Karpas-422 (cell line): Measurements from ENCODE around the gene TRIM72. TPM values are rescaled to one million over a fixed set of nuclear protein-coding genes. Genes with fewer than 3 reads are reported as not detected.
"Not testable (repeated sequence)": the region's sequence is repeated elsewhere in the genome, so short reads cannot be mapped to it uniquely, and the experiment has no call there.

Experiments used
- DNase-seq: peaks from one replicate; pipeline ENCODE4 v3.0.0-alpha.2; 2015
- H2AFZ ChIP-seq: fragments of 200-600 bp; sonication (generic); 2 replicates; pipeline ENCODE4 v1.6.1; 2014; ENCODE audit warnings: antibody characterized with exemption, low read length, mixed read lengths
- H3K27ac ChIP-seq: fragments of 200-600 bp; sonication (generic); 2 replicates; pipeline ENCODE4 v1.5.1; 2014; ENCODE audit warnings: mild to moderate bottlenecking, low read length, moderate library complexity
- H3K27me3 ChIP-seq: fragments of 200-600 bp; sonication (generic); 2 replicates; pipeline ENCODE4 v1.6.1; 2014; ENCODE audit warnings: low read length, mixed read lengths
- H3K36me3 ChIP-seq: fragments of 200-600 bp; sonication (generic); 2 replicates; pipeline ENCODE4 v1.6.1; 2014; ENCODE audit warnings: low read length, mixed read lengths; ENCODE audit not compliant: insufficient read depth
- H3K4me1 ChIP-seq: fragments of 200-600 bp; sonication (generic); 2 replicates; pipeline ENCODE4 v1.6.1; 2014; ENCODE audit warnings: mild to moderate bottlenecking, low read length, mixed read lengths
- H3K4me2 ChIP-seq: fragments of 200-600 bp; sonication (generic); 2 replicates; pipeline ENCODE4 v1.6.1; 2014; ENCODE audit warnings: low read length, low read depth, mild to moderate bottlenecking; ENCODE audit not compliant: poor library complexity, severe bottlenecking
- H3K4me3 ChIP-seq: fragments of 200-600 bp; sonication (generic); 2 replicates; pipeline ENCODE4 v1.5.1; 2014; ENCODE audit warnings: mild to moderate bottlenecking, antibody characterized with exemption, low read length, mixed read lengths
- H3K79me2 ChIP-seq: fragments of 200-600 bp; sonication (generic); 2 replicates; pipeline ENCODE4 v1.6.1; 2014; ENCODE audit warnings: mild to moderate bottlenecking, low read length, mixed read lengths
- H3K9ac ChIP-seq: fragments of 200-600 bp; sonication (generic); 2 replicates; pipeline ENCODE4 v1.6.0; 2014; ENCODE audit warnings: low read length
- H3K9me2 ChIP-seq: fragments of 200-600 bp; sonication (generic), shearing (Covaris generic); replicated peaks from 2 replicates; pipeline ENCODE4 v1.6.0; 2014; ENCODE audit warnings: mild to moderate bottlenecking, low read length, moderate library complexity; ENCODE audit not compliant: insufficient read depth
- H3K9me3 ChIP-seq: fragments of 300-700, 200-600 bp; sonication (generic); 2 replicates; pipeline ENCODE4 v1.6.1; 2014; ENCODE audit warnings: low read length, mixed read lengths
- H4K20me1 ChIP-seq: fragments of 200-600 bp; sonication (generic); 2 replicates; pipeline ENCODE4 v1.6.1; 2014; ENCODE audit warnings: mild to moderate bottlenecking, antibody characterized with exemption, low read length, low read depth; ENCODE audit not compliant: insufficient read depth
- small RNA-seq: library from RNA; depleted of rRNA; stranded (forward); fragments of <200 nt; gene quantifications from one replicate; pipeline ENCODE3, GENCODE V24; 2014
- total RNA-seq: library from RNA; depleted of rRNA; stranded (reverse); fragments of >200 nt; shearing (Covaris generic); gene quantifications from 2 replicates; pipeline ENCODE4 v1.2.3, GENCODE V29; 2014; ENCODE audit warnings: low replicate concordance; rRNA removed

Gene TRIM72
- total RNA-seq, 1 experiment from 2014 or later = not detected

DNA sequence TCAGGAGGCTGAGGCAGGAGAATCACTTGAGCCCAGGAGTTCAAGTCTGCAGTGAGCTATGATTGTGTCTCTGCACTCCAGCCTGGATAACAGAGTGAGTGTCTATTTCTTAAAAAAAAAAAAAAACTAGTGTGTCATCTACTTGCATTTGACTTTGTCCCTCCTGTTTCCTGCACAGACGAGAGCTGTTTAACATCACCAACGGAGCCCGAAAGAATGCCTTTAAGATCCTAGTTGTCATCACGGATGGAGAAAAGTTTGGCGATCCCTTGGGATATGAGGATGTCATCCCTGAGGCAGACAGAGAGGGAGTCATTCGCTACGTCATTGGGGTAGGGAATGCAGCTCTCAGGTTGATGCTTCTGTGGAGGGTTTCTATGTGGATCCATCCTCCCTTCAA, 59.3 kb downstream of the TRIM72 start:
- Histone ChIP-seq H3K27ac (no peak overlapping the region), H3K79me2 (no peaks in the 10 kb centered on the region), H3K27me3 (no peaks in the 10 kb centered on the region), H3K4me2 (no peak overlapping the region), H3K4me1 (no peaks in the 10 kb centered on the region), H3K9me2 (no peaks in the 10 kb centered on the region), H3K9me3 (no peaks in the 10 kb centered on the region), H3K4me3 (no peak overlapping the region), H3K36me3 (no peaks in the 10 kb centered on the region), H2AFZ (no peak overlapping the region), H3K9ac (no peak overlapping the region), H4K20me1 (no peaks in the 10 kb centered on the region)
- DNase-seq = no peak

DNA sequence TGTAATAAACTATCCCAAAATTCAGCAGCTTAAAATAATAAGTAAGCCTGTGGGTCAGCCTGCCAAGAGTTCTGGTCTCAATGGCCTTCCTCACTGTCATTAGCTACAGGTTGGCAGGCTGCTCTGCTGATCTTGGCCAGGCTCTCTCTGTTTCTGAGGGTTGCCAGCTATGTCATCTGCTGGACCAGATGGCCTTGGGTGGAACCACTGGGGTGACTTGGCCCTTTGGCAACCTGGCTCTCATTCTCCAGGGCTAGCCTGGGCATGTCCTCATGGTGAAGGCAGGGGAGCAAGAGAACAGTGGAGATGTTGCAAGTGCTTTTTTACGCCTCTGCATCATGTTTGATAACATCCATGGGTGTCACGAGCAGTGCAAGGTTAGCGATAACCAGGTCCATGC, 59.8 kb downstream of the TRIM72 start:
- Histone ChIP-seq H3K9ac (no peak overlapping the region), H3K79me2 (no peaks in the 10 kb centered on the region), H3K27ac (no peak overlapping the region), H3K4me2 (no peak overlapping the region), H2AFZ (no peak overlapping the region), H4K20me1 (no peaks in the 10 kb centered on the region), H3K36me3 (no peaks in the 10 kb centered on the region), H3K4me3 (no peak overlapping the region), H3K4me1 (no peaks in the 10 kb centered on the region), H3K9me3 (no peaks in the 10 kb centered on the region), H3K9me2 (no peaks in the 10 kb centered on the region), H3K27me3 (no peaks in the 10 kb centered on the region)
- no peak for DNase-seq

DNA sequence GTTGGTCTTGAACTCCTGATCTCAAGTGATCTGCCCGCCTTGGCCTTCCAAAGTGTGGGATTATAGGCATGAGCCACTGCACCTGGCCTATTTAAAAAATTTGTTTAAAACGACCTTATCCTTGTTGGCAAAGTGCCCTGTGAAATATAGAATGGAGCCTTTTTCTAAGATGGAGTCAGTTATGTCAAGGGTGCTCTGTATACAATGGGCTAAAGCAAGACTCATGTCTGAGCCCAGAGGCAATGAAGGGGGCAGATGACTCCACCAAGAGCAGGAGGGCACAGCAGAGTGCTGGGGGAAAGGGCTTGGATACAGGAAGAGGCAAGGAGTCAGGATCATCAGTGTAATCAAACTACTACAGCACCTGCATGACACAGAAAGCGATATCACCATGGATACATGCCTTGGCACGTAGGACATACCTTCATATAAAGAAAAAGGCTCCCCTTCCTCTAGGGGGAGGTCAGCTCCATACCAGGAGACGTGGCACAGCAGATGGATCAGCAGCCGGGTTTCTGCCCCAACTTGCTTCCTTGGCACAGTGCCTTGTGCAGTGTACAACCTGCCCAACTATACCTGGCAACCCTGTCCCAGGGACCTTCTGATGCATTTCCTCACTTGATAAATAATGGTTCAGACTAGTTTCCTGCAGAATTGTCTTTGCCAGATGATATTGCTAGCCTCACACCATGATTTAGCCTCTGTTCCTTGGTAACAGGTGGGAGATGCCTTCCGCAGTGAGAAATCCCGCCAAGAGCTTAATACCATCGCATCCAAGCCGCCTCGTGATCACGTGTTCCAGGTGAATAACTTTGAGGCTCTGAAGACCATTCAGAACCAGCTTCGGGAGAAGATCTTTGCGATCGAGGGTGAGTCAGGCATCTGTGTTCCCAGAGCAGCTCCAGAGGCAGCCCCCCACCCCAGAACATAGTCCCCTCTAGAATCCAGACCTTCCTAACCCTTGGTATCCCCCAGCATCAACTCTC, 61.2 kb downstream of the TRIM72 start:
- no peaks in the 10 kb centered on the region for H4K20me1 ChIP-seq
- no peaks in the 10 kb centered on the region for H3K27me3 ChIP-seq
- H3K36me3 ChIP-seq = no peaks in the 10 kb centered on the region
- H3K9ac ChIP-seq = no peak overlapping the region
- H3K79me2 ChIP-seq = no peaks in the 10 kb centered on the region
- no peaks in the 10 kb centered on the region for H3K4me1 ChIP-seq
- no peak overlapping the region for H3K4me3 ChIP-seq
- H3K4me2 ChIP-seq = no peak overlapping the region
- no peak overlapping the region for H3K27ac ChIP-seq
- DNase-seq = no peak
- H2AFZ ChIP-seq = no peak overlapping the region
- H3K9me3 ChIP-seq = no peaks in the 10 kb centered on the region
- no peaks in the 10 kb centered on the region for H3K9me2 ChIP-seq

DNA sequence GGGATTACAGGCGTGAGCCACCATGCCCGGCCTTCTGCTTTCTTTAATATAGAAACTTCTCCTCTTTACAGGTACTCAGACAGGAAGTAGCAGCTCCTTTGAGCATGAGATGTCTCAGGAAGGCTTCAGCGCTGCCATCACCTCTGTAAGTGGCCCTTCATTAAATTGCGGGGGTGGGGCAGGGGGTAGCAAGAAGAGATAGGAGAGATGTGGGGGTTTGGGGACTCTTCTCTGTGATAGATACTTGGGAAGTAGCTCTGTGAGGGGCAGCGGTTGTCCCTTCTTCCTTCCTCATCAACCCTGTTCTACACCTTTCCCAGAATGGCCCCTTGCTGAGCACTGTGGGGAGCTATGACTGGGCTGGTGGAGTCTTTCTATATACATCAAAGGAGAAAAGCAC, 62.7 kb downstream of the TRIM72 start:
- H3K36me3 ChIP-seq = no peaks in the 10 kb centered on the region
- no peaks in the 10 kb centered on the region for H3K27me3 ChIP-seq

DNA sequence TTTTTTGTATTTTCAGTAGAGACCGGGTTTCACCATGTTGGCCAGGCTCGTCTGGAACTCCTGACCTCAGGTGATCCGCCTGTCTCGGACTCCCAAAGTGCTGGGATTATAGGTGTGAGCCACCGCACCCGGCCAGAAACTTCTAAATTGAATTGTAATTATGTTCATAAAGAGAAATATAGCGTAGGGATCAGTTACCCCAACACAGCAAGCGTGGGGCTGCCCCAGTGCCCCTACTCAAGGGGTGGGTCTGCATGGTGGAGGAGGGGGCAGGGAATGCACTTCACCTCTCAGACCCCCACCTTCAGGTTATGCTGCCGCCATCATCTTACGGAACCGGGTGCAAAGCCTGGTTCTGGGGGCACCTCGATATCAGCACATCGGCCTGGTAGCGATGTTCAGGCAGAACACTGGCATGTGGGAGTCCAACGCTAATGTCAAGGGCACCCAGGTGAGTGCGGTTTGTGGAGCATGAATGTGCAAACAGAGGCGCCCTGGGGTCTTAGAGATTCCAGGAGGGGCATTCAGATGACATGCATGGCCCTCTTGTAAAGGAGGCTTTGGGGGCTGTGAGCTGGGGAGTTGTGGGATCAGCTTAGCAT, 63.8 kb downstream of the TRIM72 start:
- DNase-seq = no peak
- Histone ChIP-seq H3K4me1 (no peaks in the 10 kb centered on the region), H3K4me3 (no peak overlapping the region), H3K9me2 (no peaks in the 10 kb centered on the region), H2AFZ (no peak overlapping the region), H3K36me3 (no peaks in the 10 kb centered on the region), H3K4me2 (no peak overlapping the region), H4K20me1 (no peaks in the 10 kb centered on the region), H3K9me3 (no peaks in the 10 kb centered on the region), H3K27me3 (no peaks in the 10 kb centered on the region), H3K79me2 (no peaks in the 10 kb centered on the region), H3K9ac (no peak overlapping the region), H3K27ac (no peak overlapping the region)

More for the DNA sequence above, 62.7 kb downstream of the TRIM72 start:
- Histone ChIP-seq H3K4me1 (no peaks in the 10 kb centered on the region), H3K9me2 (no peaks in the 10 kb centered on the region), H4K20me1 (no peaks in the 10 kb centered on the region), H2AFZ (no peak overlapping the region), H3K9ac (no peak overlapping the region), H3K9me3 (no peaks in the 10 kb centered on the region), H3K79me2 (no peaks in the 10 kb centered on the region), H3K4me3 (no peak overlapping the region), H3K27ac (no peak overlapping the region), H3K4me2 (no peak overlapping the region)
- DNase-seq = no peak

DNA sequence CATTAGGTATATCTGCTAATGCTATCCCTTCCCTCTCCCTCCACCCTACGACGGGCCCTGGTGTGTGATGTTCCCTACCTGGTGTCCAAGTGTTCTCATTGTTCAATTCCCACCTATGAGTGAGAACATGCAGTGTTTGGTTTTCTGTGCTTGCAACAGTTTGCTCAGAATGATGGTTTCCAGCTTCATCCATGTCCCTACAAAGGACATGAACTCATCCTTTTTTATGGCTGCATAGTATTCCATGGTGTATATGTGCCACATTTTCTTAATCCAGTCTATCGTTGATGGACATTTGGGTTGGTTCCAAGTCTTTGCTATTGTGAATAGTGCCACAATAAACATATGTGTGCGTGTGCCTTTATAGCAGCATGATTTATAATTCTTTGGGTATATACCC, 64.9 kb downstream of the TRIM72 start:
- H3K27me3 ChIP-seq, H3K9me3 ChIP-seq, H2AFZ ChIP-seq, H3K4me1 ChIP-seq, DNase-seq, H3K4me2 ChIP-seq, H4K20me1 ChIP-seq, H3K9me2 ChIP-seq, H3K27ac ChIP-seq, H3K9ac ChIP-seq, H3K36me3 ChIP-seq, H3K4me3 ChIP-seq, H3K79me2 ChIP-seq: not testable (repeated sequence)

Small RNA genes lying within 50 kb of the gene (small RNA-seq; reads per million reads assigned to genes)
- not detected for gene AC009088.4
- gene NDUFA3P6 = not detected

Other genes starting within 250 kb of the TRIM72 start
- gene HSD3B7, start 228.9 kb upstream of the TRIM72 start, total RNA-seq = 0.65 and 2.7 TPM in 2 replicates
- gene STX1B, start 203.5 kb upstream of the TRIM72 start, total RNA-seq = 0.07 and 0.11 TPM in 2 replicates
- 16.6 and 16.7 TPM in 2 replicates for gene STX4, start 180.6 kb upstream of the TRIM72 start, total RNA-seq
- gene ZNF668, start 139.9 kb upstream of the TRIM72 start, total RNA-seq = 6.0 and 7.7 TPM in 2 replicates
- gene ZNF646, start 139.7 kb upstream of the TRIM72 start, total RNA-seq = 22.0 and 23.3 TPM in 2 replicates
- 3.2 and 4.0 TPM in 2 replicates for gene PRSS53, start 125.2 kb upstream of the TRIM72 start, total RNA-seq
- 70.2 and 93.9 TPM in 2 replicates for gene VKORC1, start 119.3 kb upstream of the TRIM72 start, total RNA-seq
- 28.4 and 37.5 TPM in 2 replicates for gene BCKDK, start 105.7 kb upstream of the TRIM72 start, total RNA-seq
- gene KAT8, start 96.5 kb upstream of the TRIM72 start, total RNA-seq = 37.2 and 42.7 TPM in 2 replicates
- gene PRSS8, start 78.4 kb upstream of the TRIM72 start, total RNA-seq = not detected in 2 replicates
- not detected in 2 replicates for gene PRSS36, start 64.1 kb upstream of the TRIM72 start, total RNA-seq
- 51.4 and 61.7 TPM in 2 replicates for gene FUS, start 34.0 kb upstream of the TRIM72 start, total RNA-seq
- gene PYCARD, start 11.4 kb upstream of the TRIM72 start, total RNA-seq = 78.0 and 206 TPM in 2 replicates
- not detected in 2 replicates for gene PYDC1, start 3.0 kb downstream of the TRIM72 start, total RNA-seq
- not detected in 2 replicates for gene ITGAM, start 45.9 kb downstream of the TRIM72 start, total RNA-seq
- 0.52 TPM in 1 of 2 replicates, not detected in the other for gene ITGAX, start 141.1 kb downstream of the TRIM72 start, total RNA-seq
- not detected in 2 replicates for gene ITGAD, start 179.2 kb downstream of the TRIM72 start, total RNA-seq
- not detected in 2 replicates for gene COX6A2, start 214.2 kb downstream of the TRIM72 start, total RNA-seq
- gene ZNF843, start 228.7 kb downstream of the TRIM72 start, total RNA-seq = not detected in 2 replicates
- 1.5 and 2.3 TPM in 2 replicates for gene ARMC5, start 245.4 kb downstream of the TRIM72 start, total RNA-seq